OCI-LY7 (cell line): Measurements from ENCODE around the gene TFCP2L1.

ENCODE experiments used
- CTCF ChIP-seq: fragments of 200-600 bp; sonication (generic); conservative IDR thresholded peaks from 2 replicates; pipeline ENCODE4 v1.5.1; 2014; ENCODE audit warnings: mild to moderate bottlenecking, antibody characterized with exemption, low read length, moderate library complexity, mixed read lengths
- EZH2phosphoT487 ChIP-seq: fragments of 200-600 bp; sonication (generic); IDR thresholded peaks from 2 replicates; pipeline ENCODE4 v1.6.1; 2018; ENCODE audit warnings: low read depth, borderline replicate concordance, mild to moderate bottlenecking, mixed run types, antibody characterized with exemption, low read length, moderate library complexity, mixed read lengths

- no peak for TF ChIP-seq CTCF
- no peak for TF ChIP-seq EZH2phosphoT487
Measured at GRCh38 chr2:121211251-121211650, 73.8 kb downstream of the TFCP2L1 start.
